Measurements from ENCODE around the gene MMP28.
"Not testable (repeated sequence)": the region's sequence is repeated elsewhere in the genome, so short reads cannot be mapped to it uniquely, and the experiment has no call there.

The MMP28 gene

GRCh38 chr17:35765086-35765710 is 30.2 kb downstream of the MMP28 start:
- DNase-seq: peak; percentile 45

- DNase-seq: peak; percentile 67
Measured at GRCh38 chr17:35764123-35764991, 31.1 kb downstream of the MMP28 start.

- DNase-seq: no peak
Measured at GRCh38 chr17:35763767-35764122, 31.7 kb downstream of the MMP28 start.

- no peak for DNase-seq
Measured at GRCh38 chr17:35761601-35762000, 33.8 kb downstream of the MMP28 start.

- DNase-seq: no peak
Measured at GRCh38 chr17:35760587-35760986, 34.9 kb downstream of the MMP28 start, which contains the start of gene C17orf50. Gene C17orf50 (plus strand): TSS chr17:35760887. CDS start chr17:35760942, 55 bp downstream.

- DNase-seq: no peak
Measured at GRCh38 chr17:35757243-35757642, 38.2 kb downstream of the MMP28 start.

- no peak for DNase-seq
Measured at GRCh38 chr17:35752945-35753764, 42.3 kb downstream of the MMP28 start, which contains the start of gene GAS2L2. Gene GAS2L2 (minus strand): TSS chr17:35753239. CDS start chr17:35752850, 389 bp downstream.

- DNase-seq: no peak
Measured at GRCh38 chr17:35752471-35752870, 43.0 kb downstream of the MMP28 start.

GRCh38 chr17:35751541-35751940 is 43.9 kb downstream of the MMP28 start:
- DNase-seq: not testable (repeated sequence)

GRCh38 chr17:35750526-35751395 is 44.7 kb downstream of the MMP28 start:
- DNase-seq: no peak

- DNase-seq: peak; percentile 27
Measured at GRCh38 chr17:35749560-35750412, 45.7 kb downstream of the MMP28 start.

- DNase-seq: no peak
Measured at GRCh38 chr17:35748979-35749378, 46.5 kb downstream of the MMP28 start.

GRCh38 chr17:35748341-35748841 is 47.0 kb downstream of the MMP28 start:
- DNase-seq: no peak

GRCh38 chr17:35747540-35748017 is 47.9 kb downstream of the MMP28 start:
- DNase-seq: peak; percentile 68

GRCh38 chr17:35745749-35746320 is 49.6 kb downstream of the MMP28 start:
- no peak for DNase-seq

GRCh38 chr17:35745246-35745645 is 50.2 kb downstream of the MMP28 start:
- DNase-seq: no peak

- DNase-seq: no peak
Measured at GRCh38 chr17:35744830-35745229, 50.6 kb downstream of the MMP28 start.

GRCh38 chr17:35743626-35744328 is 51.7 kb downstream of the MMP28 start:
- DNase-seq: peak; percentile 25

- DNase-seq: no peak
Measured at GRCh38 chr17:35742896-35743477, 52.5 kb downstream of the MMP28 start.
